ENCODE results near the gene SPEM3.
A peak's percentile ranks its signal among the peaks of the same experiment; 100 is the strongest.

Gene SPEM3

GRCh38 chr17:7476494-7476893 is 47.8 kb downstream of the SPEM3 start:
- Histone ChIP-seq H3K4me3 (replicated peaks; ENCODE audit: insufficient read depth, low read length) (no peak overlapping the region), H3K27ac (replicated peaks) (no peak overlapping the region), H3K27me3 (ENCODE audit: insufficient read depth, poor library complexity, severe bottlenecking) (no peaks in the 10 kb centered on the region)
- no peak for DNase-seq (ENCODE audit: low read depth in 1 of 2, low spot score in 1 of 2)
- no peak for TF ChIP-seq GABPA (IDR thresholded peaks at IDR 0.05; ENCODE audit: low read depth)

- H3K4me3 ChIP-seq (replicated peaks; ENCODE audit: insufficient read depth, low read length), result no peak overlapping the region
- no peaks in the 10 kb centered on the region for H3K27me3 ChIP-seq (ENCODE audit: insufficient read depth, poor library complexity, severe bottlenecking)
- TF ChIP-seq POLR2AphosphoS5 (IDR thresholded peaks at IDR 0.05; ENCODE audit: low read depth) (no peak), GABPA (IDR thresholded peaks at IDR 0.05; ENCODE audit: low read depth) (no peak), CTCF (IDR thresholded peaks at IDR 0.05; ENCODE audit: insufficient read depth, low read length) (no peak), SPI1 (IDR thresholded peaks at IDR 0.05; ENCODE audit: borderline replicate concordance, low read depth) (no peak), REST (IDR thresholded peaks at IDR 0.05; ENCODE audit: insufficient replicate concordance, low read depth) (no peak)
- no peak for DNase-seq (ENCODE audit: low read depth in 1 of 2, low spot score in 1 of 2)
- no peak overlapping the region for H3K27ac ChIP-seq (replicated peaks)
Measured at GRCh38 chr17:7476951-7477350, 48.3 kb downstream of the SPEM3 start.

DNA sequence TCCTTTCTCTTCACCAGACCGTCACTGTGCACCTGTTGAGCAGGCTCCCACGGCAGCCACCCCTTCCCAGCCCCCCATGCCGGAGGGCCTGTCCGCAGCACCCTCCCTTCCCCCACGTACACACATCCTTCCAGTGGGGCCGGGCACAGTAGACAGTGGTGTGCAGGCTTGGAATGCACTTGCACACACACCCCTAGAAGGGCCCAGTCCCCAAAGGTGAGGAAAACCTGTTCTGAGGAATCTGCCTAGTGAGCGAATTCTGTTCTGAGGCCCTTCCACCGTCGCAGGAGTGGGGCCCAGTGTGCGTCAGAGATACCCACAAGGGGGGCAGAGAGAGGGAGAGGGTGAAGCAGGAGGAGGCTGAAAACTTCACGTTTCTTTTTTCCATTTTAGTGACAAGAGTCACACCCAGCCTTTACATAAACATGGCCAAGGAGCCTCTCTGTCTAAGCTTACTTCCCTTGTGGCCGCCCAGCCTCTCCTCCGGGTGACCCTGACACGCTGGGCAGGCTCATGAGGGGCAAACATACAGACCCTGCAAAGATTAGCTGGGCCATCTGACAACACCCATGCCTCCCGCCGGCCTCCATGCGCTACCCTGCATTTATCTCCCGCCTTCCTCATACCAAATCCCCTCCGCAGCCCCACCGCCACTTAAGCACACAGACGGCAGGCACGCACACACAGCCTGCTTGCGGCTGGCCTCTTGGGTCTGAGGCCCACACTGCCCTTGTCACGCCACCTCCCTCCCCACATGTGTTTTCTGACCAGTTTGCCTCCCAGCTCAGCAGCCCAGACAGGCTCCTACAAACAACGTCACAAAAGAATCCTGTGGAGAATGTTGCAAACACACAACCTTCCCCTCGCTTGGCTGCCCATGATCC is 49.0 kb downstream of the SPEM3 start:
- TF ChIP-seq CTCF (IDR thresholded peaks at IDR 0.05; ENCODE audit: insufficient read depth, low read length) (no peak), POLR2AphosphoS5 (IDR thresholded peaks at IDR 0.05; ENCODE audit: low read depth) (no peak), GABPA (IDR thresholded peaks at IDR 0.05; ENCODE audit: low read depth) (no peak), REST (IDR thresholded peaks at IDR 0.05; ENCODE audit: insufficient replicate concordance, low read depth) (no peak), SPI1 (IDR thresholded peaks at IDR 0.05; ENCODE audit: borderline replicate concordance, low read depth) (no peak)
- DNase-seq (ENCODE audit: low read depth in 1 of 2, low spot score in 1 of 2), result no peak
- Histone ChIP-seq H3K4me3 (replicated peaks; ENCODE audit: insufficient read depth, low read length) (no peak overlapping the region), H3K27me3 (ENCODE audit: insufficient read depth, poor library complexity, severe bottlenecking) (no peaks in the 10 kb centered on the region), H3K27ac (replicated peaks) (no peak overlapping the region)

GRCh38 chr17:7478276-7479212 is 49.9 kb downstream of the SPEM3 start:
- Histone ChIP-seq H3K27ac (replicated peaks) (no peak overlapping the region), H3K4me3 (replicated peaks; ENCODE audit: insufficient read depth, low read length) (peak overlapping the region; percentile 43), H3K27me3 (ENCODE audit: insufficient read depth, poor library complexity, severe bottlenecking) (no peaks in the 10 kb centered on the region)
- DNase-seq (ENCODE audit: low read depth in 1 of 2, low spot score in 1 of 2), result no peak
- TF ChIP-seq CTCF (IDR thresholded peaks at IDR 0.05; ENCODE audit: insufficient read depth, low read length) (no peak), POLR2AphosphoS5 (IDR thresholded peaks at IDR 0.05; ENCODE audit: low read depth) (no peak), SPI1 (IDR thresholded peaks at IDR 0.05; ENCODE audit: borderline replicate concordance, low read depth) (no peak), REST (IDR thresholded peaks at IDR 0.05; ENCODE audit: insufficient replicate concordance, low read depth) (no peak), GABPA (IDR thresholded peaks at IDR 0.05; ENCODE audit: low read depth) (no peak)
